IPS-18a (cell line): ENCODE results near the gene HMX3.
A peak's percentile ranks its signal among the peaks of the same experiment; 100 is the strongest.

Experiments used
- H3K27ac ChIP-seq: one replicate; pipeline ENCODE4 v1.5.1; 2013; ENCODE audit warnings: low read length
- H3K27me3 ChIP-seq: one replicate; pipeline ENCODE4 v1.6.1; 2013; ENCODE audit warnings: mild to moderate bottlenecking, low read length; ENCODE audit not compliant: control insufficient read depth, insufficient read depth
- H3K36me3 ChIP-seq: one replicate; pipeline ENCODE4 v1.6.1; 2013; ENCODE audit warnings: low read depth, low read length; ENCODE audit not compliant: control insufficient read depth
- H3K4me1 ChIP-seq: one replicate; pipeline ENCODE4 v1.6.1; 2013; ENCODE audit warnings: low read depth, low read length; ENCODE audit not compliant: control insufficient read depth
- H3K4me3 ChIP-seq: one replicate; pipeline ENCODE4 v1.5.1; 2013; ENCODE audit warnings: low read length
- H3K9ac ChIP-seq: one replicate; pipeline ENCODE4 v1.6.1; 2013; ENCODE audit warnings: mild to moderate bottlenecking, low read length, moderate library complexity
- H3K9me3 ChIP-seq: one replicate; pipeline ENCODE4 v1.6.1; 2013; ENCODE audit warnings: low read depth, low read length; ENCODE audit not compliant: control insufficient read depth

The HMX3 gene

GRCh38 chr10:123135415-123136141, at the start of gene HMX3:
Gene HMX3 (plus strand): TSS chr10:123135970. CDS start chr10:123136051, 81 bp downstream.
- Histone ChIP-seq H3K4me1 (peaks cover 29% of the 10 kb centered on the region), H3K4me3 (peak within 1 kb of the TSS; percentile 55), H3K36me3 (no peaks in the 10 kb centered on the region), H3K27me3 (peaks cover 100% of the 10 kb centered on the region), H3K27ac (no peak within 1 kb of the TSS), H3K9ac (no peak within 1 kb of the TSS), H3K9me3 (no peaks in the 10 kb centered on the region)

GRCh38 chr10:123086281-123086680, 49.5 kb upstream of the HMX3 start:
- no peaks in the 10 kb centered on the region for H3K36me3 ChIP-seq
- no peaks in the 10 kb centered on the region for H3K27me3 ChIP-seq
- no peak overlapping the region for H3K4me3 ChIP-seq
- H3K9me3 ChIP-seq, result no peaks in the 10 kb centered on the region
- no peak overlapping the region for H3K9ac ChIP-seq
- no peak overlapping the region for H3K27ac ChIP-seq
- H3K4me1 ChIP-seq, result no peaks in the 10 kb centered on the region

GRCh38 chr10:123087348-123087747, 48.4 kb upstream of the HMX3 start:
- no peak overlapping the region for H3K9ac ChIP-seq
- no peaks in the 10 kb centered on the region for H3K4me1 ChIP-seq
- no peaks in the 10 kb centered on the region for H3K36me3 ChIP-seq
- H3K27me3 ChIP-seq, result no peaks in the 10 kb centered on the region
- no peak overlapping the region for H3K27ac ChIP-seq
- H3K4me3 ChIP-seq, result no peak overlapping the region
- H3K9me3 ChIP-seq, result no peaks in the 10 kb centered on the region

- H3K36me3 ChIP-seq, result no peaks in the 10 kb centered on the region
- no peak overlapping the region for H3K9ac ChIP-seq
- H3K27ac ChIP-seq, result no peak overlapping the region
- no peak overlapping the region for H3K4me3 ChIP-seq
- no peaks in the 10 kb centered on the region for H3K27me3 ChIP-seq
- no peaks in the 10 kb centered on the region for H3K9me3 ChIP-seq
- H3K4me1 ChIP-seq, result no peaks in the 10 kb centered on the region
These were observed 48.0 kb upstream of the HMX3 start for GRCh38 chr10:123087786-123088185.

GRCh38 chr10:123092635-123093414, 42.9 kb upstream of the HMX3 start:
- H3K9me3 ChIP-seq, result no peaks in the 10 kb centered on the region
- no peaks in the 10 kb centered on the region for H3K36me3 ChIP-seq
- no peak overlapping the region for H3K27ac ChIP-seq
- no peak overlapping the region for H3K4me3 ChIP-seq
- H3K27me3 ChIP-seq, result no peaks in the 10 kb centered on the region
- H3K9ac ChIP-seq, result no peak overlapping the region
- no peaks in the 10 kb centered on the region for H3K4me1 ChIP-seq

GRCh38 chr10:123093489-123093888, 42.3 kb upstream of the HMX3 start:
- H3K36me3 ChIP-seq, result no peaks in the 10 kb centered on the region
- no peaks in the 10 kb centered on the region for H3K4me1 ChIP-seq
- no peaks in the 10 kb centered on the region for H3K27me3 ChIP-seq
- no peak overlapping the region for H3K9ac ChIP-seq
- no peaks in the 10 kb centered on the region for H3K9me3 ChIP-seq
- no peak overlapping the region for H3K27ac ChIP-seq
- H3K4me3 ChIP-seq, result no peak overlapping the region

GRCh38 chr10:123096452-123096851, 39.3 kb upstream of the HMX3 start:
- no peak overlapping the region for H3K9ac ChIP-seq
- no peaks in the 10 kb centered on the region for H3K36me3 ChIP-seq
- no peaks in the 10 kb centered on the region for H3K9me3 ChIP-seq
- H3K27me3 ChIP-seq, result no peaks in the 10 kb centered on the region
- no peak overlapping the region for H3K4me3 ChIP-seq
- no peak overlapping the region for H3K27ac ChIP-seq
- H3K4me1 ChIP-seq, result no peaks in the 10 kb centered on the region

GRCh38 chr10:123097039-123097438, 38.7 kb upstream of the HMX3 start:
- H3K9me3 ChIP-seq, result no peaks in the 10 kb centered on the region
- H3K27me3 ChIP-seq, result no peaks in the 10 kb centered on the region
- H3K4me3 ChIP-seq, result no peak overlapping the region
- no peak overlapping the region for H3K9ac ChIP-seq
- no peak overlapping the region for H3K27ac ChIP-seq
- H3K4me1 ChIP-seq, result no peaks in the 10 kb centered on the region
- no peaks in the 10 kb centered on the region for H3K36me3 ChIP-seq

GRCh38 chr10:123100030-123100762, 35.6 kb upstream of the HMX3 start:
- Histone ChIP-seq H3K27ac (no peak overlapping the region), H3K36me3 (no peaks in the 10 kb centered on the region), H3K27me3 (no peaks in the 10 kb centered on the region), H3K4me1 (no peaks in the 10 kb centered on the region), H3K9me3 (no peaks in the 10 kb centered on the region), H3K4me3 (no peak overlapping the region), H3K9ac (no peak overlapping the region)

GRCh38 chr10:123101872-123102271, 33.9 kb upstream of the HMX3 start:
- Histone ChIP-seq H3K9me3 (no peaks in the 10 kb centered on the region), H3K4me1 (no peaks in the 10 kb centered on the region), H3K27ac (no peak overlapping the region), H3K9ac (no peak overlapping the region), H3K27me3 (no peaks in the 10 kb centered on the region), H3K4me3 (no peak overlapping the region), H3K36me3 (no peaks in the 10 kb centered on the region)

- no peaks in the 10 kb centered on the region for H3K9me3 ChIP-seq
- H3K27ac ChIP-seq, result no peak overlapping the region
- no peaks in the 10 kb centered on the region for H3K27me3 ChIP-seq
- H3K9ac ChIP-seq, result no peak overlapping the region
- H3K36me3 ChIP-seq, result no peaks in the 10 kb centered on the region
- H3K4me3 ChIP-seq, result no peak overlapping the region
- no peaks in the 10 kb centered on the region for H3K4me1 ChIP-seq
These were observed 33.1 kb upstream of the HMX3 start for GRCh38 chr10:123102673-123103072.
